IMR-90 (cell line): ENCODE measurements around the gene TM4SF1. TPM values are rescaled to one million over a fixed set of nuclear protein-coding genes. Genes with fewer than 3 reads are reported as not detected.

Source experiments
- ATAC-seq: fragments of 200-7000 bp; cut with Tn5 transposase; 2 replicates; pipeline ENCODE4 v1.9.1; 2020; ENCODE audit warnings: low read depth, mild to moderate bottlenecking, moderate library complexity
- BruUV-seq: library from RNA; stranded (reverse); fragments of 400-500 nt; replicated peaks from 2 replicates; lab custom pipeline; 2021; lab: Mats Ljungman, UMichigan
- CTCF ChIA-PET: fragments of 300-600 bp; formaldehyde crosslinking; extraction: SDS; loops from one replicate; lab custom pipeline; 2021; ENCODE audit warnings: antibody characterized with exemption; lab: Yijun Ruan, JAX
- POLR2A ChIA-PET: fragments of 300-600 bp; sonication (Branson Sonifier 250); formaldehyde crosslinking; loops from one replicate; lab custom pipeline; 2022; ENCODE audit warnings: antibody characterized with exemption; ENCODE audit not compliant: unreplicated experiment; lab: Charles Lee
- DNase-seq: peaks from one replicate; pipeline ENCODE4 v3.0.0; 2013
- H2AFZ ChIP-seq: replicated peaks from 2 replicates; pipeline ENCODE3; 2013; ENCODE audit warnings: low read length, mild to moderate bottlenecking; ENCODE audit not compliant: poor library complexity
- H2AK5ac ChIP-seq: 2 replicates; pipeline ENCODE4 v1.6.1; 2013; ENCODE audit warnings: low read depth, low read length, inconsistent platforms
- H2AK9ac ChIP-seq: replicated peaks from 2 replicates; pipeline ENCODE3; 2013; ENCODE audit warnings: mild to moderate bottlenecking, low read depth, low read length, moderate library complexity; ENCODE audit not compliant: poor library complexity
- H2BK120ac ChIP-seq: 2 replicates; pipeline ENCODE4 v1.6.1; 2013; ENCODE audit warnings: low read depth, low read length, inconsistent platforms
- H2BK15ac ChIP-seq: 3 replicates; pipeline ENCODE4 v1.6.1; 2013; ENCODE audit warnings: low read depth, low read length, inconsistent platforms
- H2BK20ac ChIP-seq: 2 replicates; pipeline ENCODE4 v1.6.1; 2013; ENCODE audit warnings: low read depth, mild to moderate bottlenecking, inconsistent platforms, low read length, moderate library complexity
- H2BK5ac ChIP-seq: 2 replicates; pipeline ENCODE4 v1.6.1; 2013; ENCODE audit warnings: mild to moderate bottlenecking, low read depth, low read length, inconsistent platforms; ENCODE audit not compliant: poor library complexity, severe bottlenecking
- H3K14ac ChIP-seq: replicated peaks from 2 replicates; pipeline ENCODE4 v1.6.1; 2013; ENCODE audit warnings: low read depth, low read length, inconsistent platforms
- H3K18ac ChIP-seq: 2 replicates; pipeline ENCODE4 v1.6.1; 2013; ENCODE audit warnings: low read depth, low read length, control low read depth
- H3K23ac ChIP-seq: 2 replicates; pipeline ENCODE4 v1.6.1; 2013; ENCODE audit warnings: low read depth, low read length, inconsistent platforms
- H3K27ac ChIP-seq: 2 replicates; pipeline ENCODE4 v1.5.1; 2013; ENCODE audit warnings: mild to moderate bottlenecking, control low read depth, low read length; ENCODE audit not compliant: insufficient read depth
- H3K27me3 ChIP-seq: 2 replicates; pipeline ENCODE4 v1.6.1; 2013; ENCODE audit warnings: low read length; ENCODE audit not compliant: control insufficient read depth, insufficient read depth
- H3K36me3 ChIP-seq: 2 replicates; pipeline ENCODE4 v1.6.1; 2013; ENCODE audit warnings: low read length, mixed read lengths; ENCODE audit not compliant: control insufficient read depth, insufficient read depth
- H3K4ac ChIP-seq: 2 replicates; pipeline ENCODE4 v1.6.1; 2013; ENCODE audit warnings: low read depth, low read length, inconsistent platforms
- H3K4me1 ChIP-seq: 2 replicates; pipeline ENCODE4 v1.6.1; 2013; ENCODE audit warnings: low read length, mixed read lengths; ENCODE audit not compliant: control insufficient read depth, insufficient read depth
- H3K4me2 ChIP-seq: 2 replicates; pipeline ENCODE4 v1.6.1; 2013; ENCODE audit warnings: low read depth, mild to moderate bottlenecking, control low read depth, low read length, moderate library complexity
- H3K4me3 ChIP-seq: 2 replicates; pipeline ENCODE4 v1.5.1; 2013; ENCODE audit warnings: low read depth, mild to moderate bottlenecking, control low read depth, low read length, moderate library complexity; ENCODE audit not compliant: insufficient read depth
- H3K56ac ChIP-seq: 2 replicates; pipeline ENCODE4 v1.6.1; 2013; ENCODE audit warnings: low read length, inconsistent platforms; ENCODE audit not compliant: insufficient read depth; ENCODE audit errors: extremely low read depth
- H3K79me1 ChIP-seq, 2 experiments: 2 replicates each; pipeline ENCODE4 v1.6.1; 2013; ENCODE audit warnings: low read length in 2 of 2, inconsistent platforms in 1 of 2, low read depth in 1 of 2
- H3K9ac ChIP-seq: 2 replicates; pipeline ENCODE4 v1.6.1; 2013; ENCODE audit warnings: low read depth, low read length, control low read depth
- H3K9me1 ChIP-seq: 2 replicates; pipeline ENCODE4 v1.6.1; 2013; ENCODE audit warnings: low read length, inconsistent platforms; ENCODE audit not compliant: insufficient read depth
- H3K9me3 ChIP-seq: 2 replicates; pipeline ENCODE4 v1.6.1; 2013; ENCODE audit warnings: low read length; ENCODE audit not compliant: control insufficient read depth, insufficient read depth
- H4K20me1 ChIP-seq: 2 replicates; pipeline ENCODE4 v1.6.1; 2013; ENCODE audit warnings: low read length, inconsistent platforms; ENCODE audit not compliant: insufficient read depth
- H4K5ac ChIP-seq: 2 replicates; pipeline ENCODE4 v1.6.1; 2013; ENCODE audit warnings: mild to moderate bottlenecking, low read depth, low read length, control low read depth
- H4K8ac ChIP-seq, 2 experiments: 2 replicates each; pipeline ENCODE4 v1.6.1; 2013; ENCODE audit warnings: low read depth in 2 of 2, low read length in 2 of 2, control low read depth in 1 of 2, inconsistent platforms in 1 of 2
- H4K91ac ChIP-seq: 2 replicates; pipeline ENCODE4 v1.6.1; 2013; ENCODE audit warnings: low read depth, low read length, inconsistent platforms; ENCODE audit not compliant: insufficient read depth
- BHLHE40 ChIP-seq: fragments of 150-350 bp; IDR thresholded peaks from 2 replicates; pipeline ENCODE4 v1.6.1; 2016; ENCODE audit warnings: mild to moderate bottlenecking, low read depth, low read length
- CEBPB ChIP-seq: IDR thresholded peaks from 2 replicates; pipeline ENCODE4 v1.6.1; 2012; ENCODE audit warnings: low read depth, low read length, improper control_type of control experiment
- CHD1 ChIP-seq: IDR thresholded peaks from 2 replicates; pipeline ENCODE4 v1.6.1; 2012; ENCODE audit warnings: low read depth, low read length, improper control_type of control experiment
- ELK1 ChIP-seq: fragments of 150-350 bp; IDR thresholded peaks from 2 replicates; pipeline ENCODE4 v1.6.1; 2016; ENCODE audit warnings: low read depth, mild to moderate bottlenecking, low read length, moderate library complexity, borderline replicate concordance
- FOS ChIP-seq: fragments of 150-350 bp; IDR thresholded peaks from 2 replicates; pipeline ENCODE4 v1.6.1; 2016; ENCODE audit warnings: low read depth, low read length
- MAFK ChIP-seq: IDR thresholded peaks from 2 replicates; pipeline ENCODE4 v1.6.1; 2012; ENCODE audit warnings: low read depth, low read length, improper control_type of control experiment
- MXI1 ChIP-seq: IDR thresholded peaks from 2 replicates; pipeline ENCODE4 v1.6.1; 2012; ENCODE audit warnings: low read depth, mild to moderate bottlenecking, low read length, moderate library complexity, borderline replicate concordance
- NFE2L2 ChIP-seq: fragments of 150-350 bp; IDR thresholded peaks from 2 replicates; pipeline ENCODE4 v1.6.1; 2016; ENCODE audit warnings: low read depth, mild to moderate bottlenecking, low read length
- RAD21 ChIP-seq: IDR thresholded peaks from 2 replicates; pipeline ENCODE4 v1.6.1; 2012; ENCODE audit warnings: low read length, improper control_type of control experiment
- RFX5 ChIP-seq: IDR thresholded peaks from 2 replicates; pipeline ENCODE4 v1.8.0; 2012; ENCODE audit warnings: low read depth, mild to moderate bottlenecking, low read length, moderate library complexity
- SMC3 ChIP-seq: fragments of 150-350 bp; IDR thresholded peaks from 2 replicates; pipeline ENCODE4 v1.6.1; 2016; ENCODE audit warnings: low read depth, mild to moderate bottlenecking, antibody characterized with exemption, low read length, moderate library complexity
- USF2 ChIP-seq: fragments of 150-350 bp; IDR thresholded peaks from 2 replicates; pipeline ENCODE4 v1.6.1; 2017; ENCODE audit warnings: mild to moderate bottlenecking, antibody characterized with exemption, low read length, low read depth
- WGBS, 2 experiments: methylation state at CpG; one replicate each; pipeline versions ENCODE4 v1.1.5 to v1.1.7; 2013; ENCODE audit warnings: missing lambda C conversion rate in 2 of 2; ENCODE audit not compliant: insufficient read length in 1 of 2; ENCODE audit errors: extremely low coverage in 2 of 2; 5-methylcytosine and 5-hydroxymethylcytosine counted together
- dilution Hi-C: fragments of 300-500 bp; cut with HindIII; formaldehyde crosslinking; loops from one replicate; pipeline ENCODE4 v1.14.3; 2018; ENCODE audit warnings: low sequenced_read_pairs; ENCODE audit not compliant: unreplicated experiment
- in situ Hi-C: fragments of 300-500 bp; cut with MboI; formaldehyde crosslinking; loops from 3 replicates; pipeline ENCODE4 v1.14.3; 2019; ENCODE audit warnings: low sequenced_read_pairs, inconsistent platforms, mixed read lengths
- intact Hi-C: fragments of 100-400 bp; cut with micrococcal nuclease; formaldehyde crosslinking; loops from 2 replicates; pipeline ENCODE4 v1.10.0; 2022
- polyA plus RNA-seq, 3 experiments: library from polyadenylated mRNA; depleted of rRNA; stranded (reverse); fragments of >200 nt; gene quantifications; 2 replicates each; pipeline ENCODE4 v1.2.3, GENCODE V29; 2012; ENCODE audit warnings: low replicate concordance in 1 of 3
- total RNA-seq: library from RNA; depleted of rRNA; stranded (reverse); fragments of >200 nt; gene quantifications from 2 replicates; pipeline ENCODE4 v1.2.3, GENCODE V29; 2012
- TF ChIP-seq, protein P1 (sequence below): conservative IDR thresholded peaks from 2 replicates; pipeline ENCODE4 v1.5.1; 2012; ENCODE audit warnings: mild to moderate bottlenecking, low read depth, low read length, improper control_type of control experiment

Gene TM4SF1
- total and polyA plus RNA-seq, 2 of the 4 experiments (the other 2 are of a cell fraction): 232 to 302 TPM

DNA sequence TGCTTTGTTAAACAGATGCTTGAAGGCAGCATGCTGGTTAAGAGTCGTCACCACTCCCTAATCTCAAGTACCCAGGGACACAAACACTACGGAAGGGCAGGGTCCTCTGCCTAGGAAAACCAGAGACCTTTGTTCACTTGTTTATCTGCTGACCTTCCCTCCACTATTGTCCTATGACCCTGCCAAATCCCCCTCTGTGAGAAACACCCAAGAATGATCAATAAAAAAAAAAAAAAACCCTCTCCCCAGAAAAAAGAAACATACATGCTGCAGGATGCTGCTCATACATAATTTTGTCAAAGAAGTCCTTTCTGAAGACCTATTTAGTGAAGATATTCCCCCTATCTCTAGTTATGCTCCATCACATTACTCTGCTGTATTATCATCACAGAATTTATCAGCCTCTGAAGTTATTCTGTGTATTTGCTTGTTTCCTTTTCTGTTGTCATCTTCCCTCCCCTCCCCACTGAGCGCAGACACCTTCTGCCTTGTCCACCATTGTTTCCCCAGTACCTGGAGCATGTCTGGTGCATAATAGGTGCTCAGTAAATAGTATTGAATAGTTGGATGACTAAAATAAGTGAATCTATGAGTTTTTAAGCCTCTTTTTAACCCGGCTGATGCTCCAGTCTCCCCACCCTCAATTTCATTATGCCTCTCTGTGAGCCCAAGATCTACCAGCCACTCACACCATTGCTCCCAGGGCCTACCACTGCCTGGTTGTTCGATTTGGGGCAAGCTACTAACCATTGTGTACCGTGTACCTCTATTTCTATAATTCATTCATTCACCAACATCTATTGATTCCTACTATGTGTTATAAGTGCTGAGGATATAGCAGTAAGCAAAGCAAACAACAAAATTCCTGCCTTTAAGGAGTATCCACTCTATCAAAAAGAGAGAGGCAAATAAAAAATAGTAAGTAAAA, 4.0 kb upstream of the TM4SF1 start:
- Histone ChIP-seq H3K23ac (peak overlapping the region; percentile 82), H3K79me1 (peaks cover 10 to 50% of the 10 kb centered on the region in 2 experiments; a peak in 3 of 4 replicates), H3K14ac (peak overlapping the region; percentile 91), H2BK15ac (peak overlapping the region; percentile 97), H3K27me3 (no peaks in the 10 kb centered on the region), H3K56ac (peak overlapping the region; percentile 51; the same call in 1 of the 2 replicates), H3K27ac (peak overlapping the region; percentile 94), H2BK20ac (peak overlapping the region; percentile 98), H4K5ac (peak overlapping the region; percentile 97), H2AFZ (no peak overlapping the region), H3K4me1 (peaks cover 28% of the 10 kb centered on the region), H3K4me2 (peak overlapping the region; percentile 45; the same call in 1 of the 2 replicates), H4K8ac (peak overlapping the region; percentile 86 to 93), H2BK5ac (peak overlapping the region; percentile 99), H4K91ac (peak overlapping the region; percentile 98), H3K4ac (peak overlapping the region; percentile 97), H3K9ac (peak overlapping the region; percentile 36; the same call in 1 of the 2 replicates), H2AK9ac (no peak overlapping the region), H3K9me1 (peaks cover 43% of the 10 kb centered on the region), H2AK5ac (peak overlapping the region; percentile 99), H3K18ac (peak overlapping the region; percentile 100), H3K4me3 (no peak overlapping the region), H3K36me3 (no peaks in the 10 kb centered on the region), H2BK120ac (peak overlapping the region; percentile 98), H4K20me1 (no peaks in the 10 kb centered on the region), H3K9me3 (no peaks in the 10 kb centered on the region)
- no TSS peak for BruUV-seq
- intact Hi-C loops: no loop called here
- DNase-seq (no peak), ATAC-seq (no peak)
- dilution Hi-C loops: no loop called here
- in situ Hi-C loops: no loop called here
- POLR2A ChIA-PET: no interaction called here
- WGBS, 2 experiments: 86% methylated on average over 1 of the region's 6 CpGs; no CpG with 5 or more reads in 1 of the 2 experiments
- CTCF ChIA-PET: interaction anchor here (0.7 to 1.5 kb wide), 2 partner anchors 20 to 99 kb away, joined by 3 to 4 read pairs; no protein-coding TSS in a partner anchor
- TF ChIP-seq FOS: no peak
- TF ChIP-seq RAD21: no peak
- TF ChIP-seq, protein P1, sequence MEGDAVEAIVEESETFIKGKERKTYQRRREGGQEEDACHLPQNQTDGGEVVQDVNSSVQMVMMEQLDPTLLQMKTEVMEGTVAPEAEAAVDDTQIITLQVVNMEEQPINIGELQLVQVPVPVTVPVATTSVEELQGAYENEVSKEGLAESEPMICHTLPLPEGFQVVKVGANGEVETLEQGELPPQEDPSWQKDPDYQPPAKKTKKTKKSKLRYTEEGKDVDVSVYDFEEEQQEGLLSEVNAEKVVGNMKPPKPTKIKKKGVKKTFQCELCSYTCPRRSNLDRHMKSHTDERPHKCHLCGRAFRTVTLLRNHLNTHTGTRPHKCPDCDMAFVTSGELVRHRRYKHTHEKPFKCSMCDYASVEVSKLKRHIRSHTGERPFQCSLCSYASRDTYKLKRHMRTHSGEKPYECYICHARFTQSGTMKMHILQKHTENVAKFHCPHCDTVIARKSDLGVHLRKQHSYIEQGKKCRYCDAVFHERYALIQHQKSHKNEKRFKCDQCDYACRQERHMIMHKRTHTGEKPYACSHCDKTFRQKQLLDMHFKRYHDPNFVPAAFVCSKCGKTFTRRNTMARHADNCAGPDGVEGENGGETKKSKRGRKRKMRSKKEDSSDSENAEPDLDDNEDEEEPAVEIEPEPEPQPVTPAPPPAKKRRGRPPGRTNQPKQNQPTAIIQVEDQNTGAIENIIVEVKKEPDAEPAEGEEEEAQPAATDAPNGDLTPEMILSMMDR: no peak
- TF ChIP-seq RFX5: no peak
- no peak for TF ChIP-seq NFE2L2
- TF ChIP-seq MXI1: no peak
- TF ChIP-seq BHLHE40: no peak
- no peak for TF ChIP-seq MAFK
- no peak for TF ChIP-seq USF2
- no peak for TF ChIP-seq CHD1
- TF ChIP-seq SMC3: no peak
- no peak for TF ChIP-seq CEBPB
- TF ChIP-seq ELK1: no peak
